ENCODE results near the gene ITGB3BP.
A peak's percentile ranks its signal among the peaks of the same experiment; 100 is the strongest.
"Not testable (repeated sequence)": the region's sequence is repeated elsewhere in the genome, so short reads cannot be mapped to it uniquely, and the experiment has no call there.

ITGB3BP gene

GRCh38 chr1:63522891-63523728 is at the start of gene ITGB3BP, which contains the start of gene EFCAB7:
TSS of gene ITGB3BP (minus strand) at chr1:63523225. CDS start at chr1:63523133, 92 bp downstream.
TSS of gene EFCAB7 (plus strand) at chr1:63523525. CDS start at chr1:63525573, 2,048 bp downstream.
- FAIRE-seq: no peak

GRCh38 chr1:63572686-63573085 is 49.7 kb upstream of the ITGB3BP start:
- not testable (repeated sequence) for FAIRE-seq

- FAIRE-seq: no peak
Observed at GRCh38 chr1:63569640-63570316, 46.8 kb upstream of the ITGB3BP start.

DNA sequence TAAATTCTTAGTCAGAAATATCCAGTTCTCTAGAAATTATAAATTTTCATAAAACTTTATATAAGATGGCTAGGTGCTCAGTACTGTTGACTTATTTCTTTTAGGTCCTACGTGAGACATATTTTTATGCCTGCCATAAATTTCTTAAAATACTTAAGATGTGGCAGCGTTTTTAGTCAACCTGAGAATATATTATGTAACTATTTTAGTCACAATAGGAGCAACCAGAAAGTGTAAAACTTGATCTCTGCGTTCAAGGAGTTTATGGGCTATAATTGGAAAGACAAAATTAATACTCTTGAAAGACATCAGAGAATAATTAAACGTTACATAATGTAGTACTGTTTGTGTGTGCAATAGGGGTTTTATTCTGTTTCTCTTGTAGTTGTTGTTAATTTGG is 46.0 kb upstream of the ITGB3BP start:
- FAIRE-seq: no peak

- FAIRE-seq: no peak
Observed at GRCh38 chr1:63563745-63564144, 40.7 kb upstream of the ITGB3BP start.

DNA sequence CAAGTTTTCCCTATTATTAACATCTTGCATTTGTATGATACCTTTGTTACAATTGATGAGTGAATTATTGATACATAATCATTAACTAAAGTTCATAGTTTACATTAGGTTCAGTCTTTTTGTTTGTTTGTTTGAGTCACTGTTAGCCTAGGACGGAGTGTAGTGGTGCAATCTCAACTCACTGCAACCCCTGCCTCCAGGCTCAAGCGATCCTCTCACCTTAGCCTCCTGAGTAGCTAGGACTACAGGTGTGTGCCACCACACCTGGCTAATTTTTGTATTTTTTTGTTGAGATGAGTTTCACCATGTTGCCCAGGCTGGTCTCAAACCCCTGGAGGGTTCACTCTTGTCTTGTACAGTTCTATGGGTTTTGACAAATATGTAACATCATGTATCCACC is 36.3 kb upstream of the ITGB3BP start:
- FAIRE-seq: no peak

- FAIRE-seq: peak; percentile 12
Observed at GRCh38 chr1:63557365-63557987, 34.5 kb upstream of the ITGB3BP start.

GRCh38 chr1:63555480-63555879 is 32.5 kb upstream of the ITGB3BP start:
- FAIRE-seq: no peak

DNA sequence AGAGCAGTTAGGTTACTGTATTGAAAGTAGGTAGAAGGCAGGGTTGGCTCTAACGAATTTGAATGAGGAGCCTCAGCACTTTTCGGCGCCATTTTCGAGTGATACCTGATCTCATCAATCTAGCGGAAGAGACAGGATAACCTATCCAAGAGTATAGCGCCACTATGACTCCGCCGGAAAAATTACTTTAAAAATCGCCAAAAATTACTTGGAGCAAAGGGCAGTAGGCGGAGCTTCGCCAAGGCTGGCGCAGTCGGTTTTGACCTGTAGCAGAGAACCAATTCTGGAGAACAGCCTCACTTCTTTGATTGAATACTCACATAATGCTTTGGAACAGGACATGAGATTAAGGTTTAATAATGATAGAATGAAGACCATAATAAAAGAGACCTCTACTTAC is 25.9 kb upstream of the ITGB3BP start:
- FAIRE-seq: no peak

GRCh38 chr1:63548303-63548702 is 25.3 kb upstream of the ITGB3BP start:
- FAIRE-seq: no peak

- no peak for FAIRE-seq
Observed at GRCh38 chr1:63547621-63548294, 24.7 kb upstream of the ITGB3BP start.

DNA sequence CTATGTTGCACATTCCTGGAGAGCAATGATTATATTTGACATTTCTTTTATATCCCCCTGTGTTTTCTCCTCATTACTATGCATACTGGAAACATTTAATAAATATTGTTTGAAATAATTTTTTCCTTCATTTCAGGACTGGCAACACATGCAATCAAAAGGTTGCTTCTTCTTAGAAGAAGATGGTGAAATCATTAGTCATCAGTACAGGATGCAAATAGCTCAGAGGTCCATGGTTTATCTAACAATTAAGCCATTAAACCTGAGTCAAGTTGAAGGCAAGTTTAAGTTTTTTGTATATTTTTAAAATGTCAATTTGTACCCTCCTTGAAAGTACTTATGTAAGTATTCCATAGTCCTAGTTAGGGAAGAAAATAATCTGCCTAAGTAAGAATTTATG is 22.8 kb upstream of the ITGB3BP start:
- FAIRE-seq: no peak

DNA sequence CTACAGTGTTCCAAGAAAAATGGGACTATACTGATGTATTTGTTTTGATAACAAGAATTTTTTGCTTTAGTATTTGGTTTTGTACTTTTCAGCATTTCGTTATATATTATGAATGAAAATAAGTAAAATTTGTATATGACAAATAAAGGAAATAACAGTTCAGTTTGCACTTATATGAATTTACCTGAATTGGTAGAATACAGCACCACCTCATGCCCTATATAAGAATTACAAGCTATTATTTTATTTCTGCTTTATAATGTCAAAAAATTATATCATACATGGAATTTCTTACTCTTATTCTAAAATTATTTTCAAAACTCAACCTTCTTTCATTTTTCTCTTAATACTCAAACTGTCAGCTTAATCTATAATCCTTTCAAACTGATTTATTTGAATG is 14.9 kb upstream of the ITGB3BP start:
- peak; percentile 79 for FAIRE-seq

GRCh38 chr1:63537006-63537405 is 14.0 kb upstream of the ITGB3BP start:
- FAIRE-seq: no peak

DNA sequence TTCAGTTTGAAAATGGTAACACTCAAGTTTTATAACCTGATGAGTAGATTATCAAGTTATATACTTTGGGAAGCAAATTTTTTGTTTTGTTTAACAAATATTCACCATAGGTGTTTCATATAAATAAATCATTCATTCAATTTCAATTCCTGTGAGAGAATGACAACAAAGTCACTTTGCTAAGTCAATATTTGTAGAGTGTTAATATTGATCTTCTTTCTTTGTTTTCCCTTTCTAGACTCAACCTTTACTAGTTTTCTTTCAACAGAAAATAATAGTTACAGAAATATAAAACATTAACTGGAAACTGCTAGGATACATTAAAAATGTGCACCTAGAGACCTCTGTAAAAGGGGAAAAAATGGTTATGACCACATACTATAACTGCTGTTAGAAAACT is 11.4 kb upstream of the ITGB3BP start:
- FAIRE-seq: no peak

DNA sequence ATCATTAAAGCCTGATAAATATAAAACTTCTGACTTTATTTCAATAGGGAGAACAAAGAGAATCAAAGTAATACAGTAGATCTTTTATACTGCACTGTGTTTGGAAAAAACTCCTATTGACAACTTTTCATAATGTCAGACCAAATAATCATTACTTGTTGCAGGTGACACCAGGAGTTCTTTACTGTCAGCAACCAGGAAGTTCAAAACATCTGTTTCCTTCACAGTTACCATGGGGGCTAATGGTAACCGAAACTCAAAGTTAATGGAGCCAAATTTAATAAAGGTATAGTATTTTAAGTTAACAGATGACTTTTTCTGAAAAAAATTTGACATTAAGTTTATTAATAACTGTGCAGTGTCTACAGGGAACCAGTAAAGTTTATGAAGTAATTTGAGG is 10.9 kb upstream of the ITGB3BP start:
- no peak for FAIRE-seq

DNA sequence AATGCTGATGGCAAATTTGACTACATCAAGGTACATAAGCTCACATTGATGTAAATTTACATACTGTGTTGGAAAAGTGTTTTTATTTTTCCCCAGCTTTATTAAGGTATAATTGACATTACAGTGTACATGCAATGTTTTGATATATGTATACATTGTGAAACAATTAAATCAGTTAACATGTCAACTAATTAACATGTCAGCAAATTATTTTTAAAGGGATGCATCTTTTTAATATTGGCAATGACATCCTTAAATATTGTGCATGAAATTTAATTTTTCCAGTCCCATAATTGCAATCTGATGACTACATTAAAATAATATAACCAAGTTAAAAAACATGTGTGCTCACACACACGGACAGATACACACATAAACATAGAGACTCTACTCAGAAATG is 9.7 kb upstream of the ITGB3BP start:
- FAIRE-seq: no peak

- no peak for FAIRE-seq
Observed at GRCh38 chr1:63524201-63524600, 1.2 kb upstream of the ITGB3BP start.

DNA sequence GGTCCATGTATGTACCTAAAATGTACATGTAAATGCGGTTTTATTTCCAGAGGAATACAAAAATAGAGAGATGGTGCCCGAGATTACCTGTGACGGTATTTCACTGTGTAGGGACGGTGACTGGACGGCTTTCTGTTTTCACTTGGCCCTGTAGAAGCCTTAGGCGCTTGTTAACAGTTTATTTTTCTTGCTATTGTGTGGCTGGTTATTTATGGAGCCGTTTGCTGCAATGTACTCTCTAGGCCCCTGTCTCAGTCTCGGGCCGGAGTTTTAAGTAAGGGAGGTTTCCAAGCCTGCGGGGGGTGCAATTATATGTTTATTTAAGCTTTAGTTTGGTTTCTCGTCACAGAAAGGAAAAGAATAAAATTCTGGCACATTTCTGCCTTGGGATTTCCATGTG is 713 bp upstream of the ITGB3BP start:
- no peak for FAIRE-seq

DNA sequence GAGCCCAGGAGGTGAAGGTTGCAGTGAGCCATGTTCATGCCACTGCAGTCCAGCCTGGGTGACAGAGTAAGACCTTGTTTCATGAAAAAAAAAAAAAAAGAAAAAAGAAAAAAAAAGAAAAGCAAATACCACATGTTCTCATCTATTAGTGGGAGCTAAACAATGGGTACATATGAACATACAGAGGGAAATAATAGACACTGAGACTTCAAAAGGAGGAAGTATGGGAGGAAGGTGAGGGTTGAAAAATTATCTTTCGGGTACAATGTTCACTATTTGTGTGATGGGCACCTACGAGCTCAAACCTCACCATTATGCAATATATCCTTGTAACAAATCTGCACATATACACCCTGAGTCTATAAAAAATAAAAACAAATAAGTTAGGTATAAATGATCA is 6.4 kb downstream of the ITGB3BP start:
- no peak for FAIRE-seq

DNA sequence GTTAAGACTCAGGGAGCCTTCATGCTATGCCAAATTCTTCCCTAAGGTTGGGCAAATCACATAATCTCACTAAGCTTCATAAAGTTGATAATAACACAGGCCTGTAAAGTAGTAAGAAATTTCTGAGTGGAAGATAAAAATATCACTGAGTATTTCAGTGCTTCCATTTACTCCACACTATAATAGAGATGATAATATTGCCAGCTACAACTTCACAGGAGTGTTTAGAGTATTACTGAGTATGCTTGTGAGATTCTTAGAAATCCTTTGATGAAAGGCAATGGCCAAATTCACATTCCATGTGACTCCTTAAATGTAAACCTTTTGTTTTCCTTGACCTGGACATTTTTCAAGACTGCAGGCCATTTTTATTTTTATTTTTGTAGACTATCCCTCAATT is 10.4 kb downstream of the ITGB3BP start:
- no peak for FAIRE-seq

GRCh38 chr1:63509718-63510117 is 13.3 kb downstream of the ITGB3BP start:
- no peak for FAIRE-seq

DNA sequence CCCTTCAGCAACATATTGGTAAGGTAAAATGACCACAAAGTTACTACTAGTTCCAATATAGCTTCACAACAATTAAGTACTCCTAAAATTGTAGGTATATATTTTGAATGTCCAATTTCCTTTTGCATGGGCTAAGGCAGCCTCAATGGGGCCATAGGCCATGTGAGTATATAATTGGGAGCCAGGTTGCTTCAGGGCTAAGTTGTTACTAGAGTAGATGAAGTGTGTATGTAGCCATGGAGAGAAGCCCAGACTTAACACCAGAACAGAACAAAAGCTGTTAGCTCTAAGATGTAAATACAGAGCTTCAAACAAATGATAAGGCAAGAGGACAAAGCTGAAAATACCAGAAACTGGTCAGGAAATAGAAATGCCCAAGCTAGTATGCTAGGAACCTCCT is 16.2 kb downstream of the ITGB3BP start:
- FAIRE-seq: no peak

All from endometrium (tissue), 2 donors.